ENCODE data around the gene GYPC. TPM values are rescaled to one million over a fixed set of nuclear protein-coding genes. Genes with fewer than 3 reads are reported as not detected.

Gene GYPC
- total RNA-seq, 1 donor: 161 TPM

DNA sequence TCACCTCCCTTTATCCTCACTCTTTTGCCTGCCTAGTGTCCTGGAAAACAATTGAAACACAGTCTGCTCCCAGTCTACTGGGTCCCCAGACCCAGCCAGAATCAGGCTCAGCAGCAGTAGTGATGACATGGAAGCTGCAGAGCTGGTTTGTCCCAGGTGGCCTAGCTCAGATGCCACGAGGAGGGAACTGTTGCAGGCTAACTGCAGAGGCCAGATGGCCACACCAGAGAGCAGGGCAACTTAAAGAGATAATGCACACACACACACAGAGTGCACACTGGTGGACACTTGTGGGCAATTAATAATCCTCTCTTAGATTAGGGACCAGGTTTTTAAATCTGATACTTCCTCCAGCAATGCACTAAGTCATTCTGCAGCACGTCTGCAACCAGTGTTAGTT is 42.4 kb downstream of the GYPC start:
- no peak for TF ChIP-seq CTCF (IDR thresholded peaks at IDR 0.05; ENCODE audit: insufficient read depth, low read depth, low read length)

GRCh38 chr2:126699018-126699417 is 43.1 kb downstream of the GYPC start:
- no peak for DNase-seq (ENCODE audit: low read depth)
- H3K4me3 ChIP-seq (ENCODE audit: low read depth, low read length): no peak overlapping the region
- no peak for TF ChIP-seq CTCF (IDR thresholded peaks at IDR 0.05; ENCODE audit: insufficient read depth, low read depth, low read length)

More for the DNA sequence above, 42.4 kb downstream of the GYPC start:
- no peak for DNase-seq (ENCODE audit: low read depth)
- no peak overlapping the region for H3K4me3 ChIP-seq (ENCODE audit: low read depth, low read length)

DNA sequence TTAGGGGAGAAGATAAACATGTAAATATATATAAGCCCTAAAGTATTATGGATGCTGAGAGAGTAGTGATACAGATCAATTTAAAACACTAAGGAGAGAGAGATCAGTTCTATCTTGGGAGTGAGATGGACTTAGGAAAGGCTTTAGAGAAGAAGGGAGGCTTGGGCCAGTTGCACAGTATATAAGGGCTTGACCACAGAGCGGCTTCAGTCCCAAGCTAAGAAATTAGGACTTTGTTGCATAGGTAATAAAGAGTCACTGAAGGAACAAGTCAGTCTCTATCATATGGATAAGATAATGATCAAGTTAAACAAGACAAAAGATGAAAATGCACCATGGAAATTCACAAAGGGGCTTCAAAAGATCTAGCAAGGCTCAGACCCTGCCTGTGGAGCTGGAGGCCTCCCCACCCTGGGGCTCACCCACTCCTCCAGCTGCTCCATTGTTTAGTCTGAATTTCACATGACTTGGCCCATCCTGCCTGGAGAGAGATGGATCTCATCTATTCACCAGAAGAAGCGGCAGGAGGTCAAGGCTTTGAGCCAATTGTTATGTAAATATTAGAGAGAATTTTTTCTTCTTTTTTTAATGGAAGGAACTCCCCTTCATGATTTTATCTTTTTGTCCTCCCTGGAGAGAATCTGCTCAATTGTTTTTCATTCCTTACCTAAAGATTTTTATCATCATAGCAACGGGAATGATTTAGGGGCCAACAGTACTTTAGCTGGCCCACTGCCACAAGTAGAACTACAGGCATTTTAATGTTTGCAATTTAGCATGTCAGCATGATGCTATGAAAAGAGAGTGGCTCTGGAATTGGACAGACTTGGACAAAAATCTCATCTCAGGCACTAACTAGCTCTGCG is 44.0 kb downstream of the GYPC start:
- TF ChIP-seq CTCF (IDR thresholded peaks at IDR 0.05; ENCODE audit: insufficient read depth, low read depth, low read length): no peak
- H3K4me3 ChIP-seq (ENCODE audit: low read depth, low read length): no peak overlapping the region
- peak; percentile 92 for DNase-seq (ENCODE audit: low read depth)

- TF ChIP-seq CTCF (IDR thresholded peaks at IDR 0.05; ENCODE audit: insufficient read depth, low read depth, low read length): no peak
- DNase-seq (ENCODE audit: low read depth): peak; percentile 69
- no peak overlapping the region for H3K4me3 ChIP-seq (ENCODE audit: low read depth, low read length)
Measured at GRCh38 chr2:126700677-126701076, 44.7 kb downstream of the GYPC start.

- no peak for TF ChIP-seq CTCF (IDR thresholded peaks at IDR 0.05; ENCODE audit: insufficient read depth, low read depth, low read length)
- no peak for DNase-seq (ENCODE audit: low read depth)
- no peak overlapping the region for H3K4me3 ChIP-seq (ENCODE audit: low read depth, low read length)
Measured at GRCh38 chr2:126703311-126703710, 47.4 kb downstream of the GYPC start.

DNA sequence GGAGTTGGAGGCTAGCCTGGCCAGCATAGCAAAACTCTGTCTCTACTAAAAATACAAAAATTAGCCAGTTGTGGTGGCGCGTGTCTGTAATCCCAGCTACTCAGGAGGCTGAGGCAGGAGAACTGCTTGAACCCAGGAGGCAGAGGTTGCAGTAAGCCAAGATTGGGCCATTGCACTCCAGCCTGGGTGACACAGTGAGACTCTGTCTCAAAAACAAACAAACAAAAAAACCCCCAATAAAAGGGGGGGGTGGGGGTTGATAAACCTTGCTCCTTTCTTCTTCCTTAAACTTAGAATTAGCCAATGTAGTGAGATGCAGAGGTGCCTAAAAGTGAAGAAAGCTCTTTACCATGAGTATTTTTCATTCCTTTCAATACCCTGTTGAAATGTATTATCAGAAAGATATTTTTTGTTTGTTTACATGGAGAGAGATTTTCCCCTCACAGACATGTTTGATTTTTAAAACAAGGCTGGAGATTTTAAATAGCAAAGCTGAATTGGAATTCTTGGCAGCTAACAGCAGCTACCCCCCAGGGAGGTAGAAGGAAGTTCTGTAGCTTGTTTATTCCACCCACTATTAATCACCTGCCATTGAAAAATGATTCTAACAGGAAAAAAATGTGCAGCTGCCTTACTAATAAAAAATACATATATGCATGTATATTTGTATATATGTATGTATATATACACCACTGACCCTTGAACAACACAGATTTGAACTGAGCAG is 48.6 kb downstream of the GYPC start:
- DNase-seq (ENCODE audit: low read depth): peak; percentile 65
- no peak overlapping the region for H3K4me3 ChIP-seq (ENCODE audit: low read depth, low read length)
- no peak for TF ChIP-seq CTCF (IDR thresholded peaks at IDR 0.05; ENCODE audit: insufficient read depth, low read depth, low read length)

Measured in fibroblast of villous mesenchyme (primary cell).